ENCODE data around the gene GDI2.

The GDI2 gene

DNA sequence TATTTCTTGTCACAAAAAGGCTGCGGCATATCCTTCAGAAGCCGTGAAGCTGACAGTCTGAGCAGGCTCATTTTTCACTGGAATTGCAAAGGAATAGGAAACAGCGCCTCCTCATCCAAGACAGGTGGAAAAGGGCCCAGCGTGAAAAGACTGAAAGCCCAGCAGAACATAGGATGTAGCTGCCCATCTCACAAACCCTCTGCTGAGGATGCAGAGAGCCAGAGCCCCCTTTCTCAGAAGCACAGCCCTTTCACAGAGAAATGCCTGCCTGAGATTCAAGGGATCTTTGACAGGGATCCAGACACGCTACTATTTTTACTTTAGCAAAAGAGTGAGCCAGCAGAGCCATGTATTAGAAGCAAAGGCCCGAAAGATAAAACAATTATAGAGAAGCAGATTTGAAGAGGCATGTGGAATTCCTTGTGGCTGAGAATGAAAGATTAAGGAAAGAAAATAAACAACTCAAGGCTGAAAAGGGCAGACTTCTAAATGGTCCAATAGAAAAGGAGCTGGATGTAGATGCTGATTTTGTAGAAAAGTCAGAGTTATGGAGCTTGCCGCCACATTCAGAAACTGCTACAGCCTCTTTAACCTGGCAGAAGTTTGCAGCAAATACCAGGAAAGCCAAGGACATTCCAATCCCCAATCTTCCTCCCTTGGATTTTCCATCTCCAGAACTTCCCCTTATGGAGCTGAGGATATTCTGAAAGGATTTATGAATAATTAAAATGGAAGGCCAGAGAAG is 36.9 kb downstream of the GDI2 start:
- DNase-seq (ENCODE audit: extremely low read depth, insufficient read length): no peak
- TF ChIP-seq, protein P1, sequence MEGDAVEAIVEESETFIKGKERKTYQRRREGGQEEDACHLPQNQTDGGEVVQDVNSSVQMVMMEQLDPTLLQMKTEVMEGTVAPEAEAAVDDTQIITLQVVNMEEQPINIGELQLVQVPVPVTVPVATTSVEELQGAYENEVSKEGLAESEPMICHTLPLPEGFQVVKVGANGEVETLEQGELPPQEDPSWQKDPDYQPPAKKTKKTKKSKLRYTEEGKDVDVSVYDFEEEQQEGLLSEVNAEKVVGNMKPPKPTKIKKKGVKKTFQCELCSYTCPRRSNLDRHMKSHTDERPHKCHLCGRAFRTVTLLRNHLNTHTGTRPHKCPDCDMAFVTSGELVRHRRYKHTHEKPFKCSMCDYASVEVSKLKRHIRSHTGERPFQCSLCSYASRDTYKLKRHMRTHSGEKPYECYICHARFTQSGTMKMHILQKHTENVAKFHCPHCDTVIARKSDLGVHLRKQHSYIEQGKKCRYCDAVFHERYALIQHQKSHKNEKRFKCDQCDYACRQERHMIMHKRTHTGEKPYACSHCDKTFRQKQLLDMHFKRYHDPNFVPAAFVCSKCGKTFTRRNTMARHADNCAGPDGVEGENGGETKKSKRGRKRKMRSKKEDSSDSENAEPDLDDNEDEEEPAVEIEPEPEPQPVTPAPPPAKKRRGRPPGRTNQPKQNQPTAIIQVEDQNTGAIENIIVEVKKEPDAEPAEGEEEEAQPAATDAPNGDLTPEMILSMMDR (IDR thresholded peaks at IDR 0.05; ENCODE audit: insufficient read depth, low read length, poor library complexity, severe bottlenecking): no peak
- H3K27me3 ChIP-seq (replicated peaks; ENCODE audit: control insufficient read depth, insufficient read depth, low read length): no peaks in the 10 kb centered on the region
- no peak overlapping the region for H3K4me3 ChIP-seq (replicated peaks; ENCODE audit: low read depth, low read length)
- H3K36me3 ChIP-seq (ENCODE audit: control insufficient read depth, insufficient read depth, low read length): peaks cover 10% of the 10 kb centered on the region

DNA sequence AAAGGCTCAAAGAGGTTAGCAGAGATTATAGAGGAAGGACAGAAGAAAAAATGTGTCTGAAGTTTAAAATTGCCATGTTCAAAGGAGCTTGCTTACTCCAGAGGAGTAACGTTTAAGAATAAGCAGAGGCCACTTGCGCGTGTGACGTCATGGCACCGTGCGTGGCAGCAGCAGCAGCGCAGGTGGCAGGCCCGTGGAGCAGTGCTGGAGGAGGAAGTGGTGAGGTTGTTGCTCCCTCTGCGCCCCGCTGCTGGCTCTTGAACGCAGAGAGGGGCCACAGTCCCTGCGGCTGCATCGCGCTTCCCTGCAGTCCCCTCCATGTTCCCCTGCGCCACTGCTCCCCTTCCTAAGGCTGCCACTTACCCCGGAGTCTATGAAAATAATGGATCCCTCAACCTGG is 37.5 kb downstream of the GDI2 start:
- DNase-seq (ENCODE audit: extremely low read depth, insufficient read length): no peak
- H3K27me3 ChIP-seq (replicated peaks; ENCODE audit: control insufficient read depth, insufficient read depth, low read length): no peaks in the 10 kb centered on the region
- H3K4me3 ChIP-seq (replicated peaks; ENCODE audit: low read depth, low read length): no peak overlapping the region
- TF ChIP-seq, protein P1 (IDR thresholded peaks at IDR 0.05; ENCODE audit: insufficient read depth, low read length, poor library complexity, severe bottlenecking): no peak
- H3K36me3 ChIP-seq (ENCODE audit: control insufficient read depth, insufficient read depth, low read length): peaks cover 10% of the 10 kb centered on the region

DNA sequence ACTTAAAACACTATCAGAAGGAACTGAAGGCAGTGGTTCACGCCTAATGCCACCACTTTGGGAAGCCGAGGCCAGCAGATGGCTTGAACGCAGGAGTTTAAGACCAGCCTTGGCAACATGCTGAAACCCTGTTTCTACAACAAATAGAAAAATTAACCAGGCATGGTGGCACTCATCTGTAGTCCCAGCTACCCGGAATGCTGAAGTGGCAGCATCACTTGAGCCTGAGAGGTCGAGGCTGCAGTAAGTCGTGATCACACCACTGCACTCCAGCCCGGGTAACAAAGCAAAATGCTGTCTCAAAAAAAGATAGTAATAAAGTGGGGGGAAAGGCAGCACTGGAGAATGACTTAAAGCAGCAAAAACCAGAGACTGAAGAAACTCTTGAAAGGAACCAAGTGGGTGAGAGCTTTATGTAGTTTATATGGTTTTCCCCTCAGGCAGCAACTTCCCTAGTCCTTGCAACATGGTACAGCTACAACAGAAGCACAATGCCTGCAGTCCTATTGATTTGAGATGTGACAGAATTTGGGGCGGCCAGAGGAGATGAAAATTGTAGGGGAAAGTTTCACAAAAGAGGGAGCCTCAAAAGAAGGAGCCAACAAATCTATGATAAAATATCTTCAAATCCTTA is 38.1 kb downstream of the GDI2 start:
- DNase-seq (ENCODE audit: extremely low read depth, insufficient read length): no peak
- TF ChIP-seq, protein P1 (IDR thresholded peaks at IDR 0.05; ENCODE audit: insufficient read depth, low read length, poor library complexity, severe bottlenecking): no peak
- no peak overlapping the region for H3K4me3 ChIP-seq (replicated peaks; ENCODE audit: low read depth, low read length)
- H3K36me3 ChIP-seq (ENCODE audit: control insufficient read depth, insufficient read depth, low read length): peaks cover 10% of the 10 kb centered on the region
- no peaks in the 10 kb centered on the region for H3K27me3 ChIP-seq (replicated peaks; ENCODE audit: control insufficient read depth, insufficient read depth, low read length)

- TF ChIP-seq, protein P1 (IDR thresholded peaks at IDR 0.05; ENCODE audit: insufficient read depth, low read length, poor library complexity, severe bottlenecking): no peak
- peaks cover 25% of the 10 kb centered on the region for H3K36me3 ChIP-seq (ENCODE audit: control insufficient read depth, insufficient read depth, low read length)
- no peak overlapping the region for H3K4me3 ChIP-seq (replicated peaks; ENCODE audit: low read depth, low read length)
- no peak for DNase-seq (ENCODE audit: extremely low read depth, insufficient read length)
- no peaks in the 10 kb centered on the region for H3K27me3 ChIP-seq (replicated peaks; ENCODE audit: control insufficient read depth, insufficient read depth, low read length)
Measured at GRCh38 chr10:5766189-5766588, 47.0 kb downstream of the GDI2 start.

DNA sequence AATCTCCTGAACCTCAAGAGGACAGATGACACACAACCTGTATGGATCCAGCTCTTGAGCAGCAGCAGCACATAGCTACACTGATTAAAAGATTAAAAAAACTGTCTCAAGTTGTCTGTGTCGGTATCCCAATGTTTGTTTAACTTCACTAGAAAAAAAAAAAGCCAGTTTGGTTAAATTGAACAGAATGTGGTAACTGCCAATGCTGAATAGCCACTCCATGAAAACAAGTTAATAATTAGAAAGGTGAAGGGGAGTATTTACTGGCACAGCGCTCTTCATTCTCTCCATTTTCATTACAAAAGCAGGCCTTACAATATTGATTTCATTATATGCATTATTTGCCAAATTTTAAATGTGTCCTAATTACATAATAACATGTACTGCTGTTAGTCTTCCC is 47.6 kb downstream of the GDI2 start:
- no peaks in the 10 kb centered on the region for H3K27me3 ChIP-seq (replicated peaks; ENCODE audit: control insufficient read depth, insufficient read depth, low read length)
- no peak for DNase-seq (ENCODE audit: extremely low read depth, insufficient read length)
- TF ChIP-seq, protein P1 (IDR thresholded peaks at IDR 0.05; ENCODE audit: insufficient read depth, low read length, poor library complexity, severe bottlenecking): no peak
- peaks cover 27% of the 10 kb centered on the region for H3K36me3 ChIP-seq (ENCODE audit: control insufficient read depth, insufficient read depth, low read length)
- H3K4me3 ChIP-seq (replicated peaks; ENCODE audit: low read depth, low read length): no peak overlapping the region

Measured in GM06990 (cell line).